ENCODE measurements around the gene SS18L1.

- TF ChIP-seq CTCF (IDR thresholded peaks at IDR 0.05) = no peak
- TF ChIP-seq POLR2AphosphoS5 (IDR thresholded peaks at IDR 0.05) = no peak
Observed at GRCh38 chr20:62159052-62159451, 15.5 kb downstream of the SS18L1 start.

Measured in upper lobe of left lung (tissue), 4 donors.